ENCODE results near the gene CCNK.

CCNK gene

GRCh38 chr14:99550387-99550992 is 69.3 kb downstream of the CCNK start:
- DNase-seq (ENCODE audit: low read depth in 4 of 4, low spot score in 1 of 4) = no peak

- DNase-seq (ENCODE audit: low read depth in 4 of 4, low spot score in 1 of 4) = no peak
Observed at GRCh38 chr14:99551034-99551922, 70.1 kb downstream of the CCNK start.

- no peak for DNase-seq (ENCODE audit: low read depth in 4 of 4, low spot score in 1 of 4)
Observed at GRCh38 chr14:99552021-99552553, 70.9 kb downstream of the CCNK start.

- DNase-seq (ENCODE audit: low read depth in 4 of 4, low spot score in 1 of 4) = no peak
Observed at GRCh38 chr14:99552572-99553216, 71.5 kb downstream of the CCNK start.

GRCh38 chr14:99554184-99554583 is 73.0 kb downstream of the CCNK start:
- DNase-seq (ENCODE audit: low read depth in 4 of 4, low spot score in 1 of 4) = no peak

GRCh38 chr14:99554757-99555531 is 73.7 kb downstream of the CCNK start:
- DNase-seq (ENCODE audit: low read depth in 4 of 4, low spot score in 1 of 4) = no peak

GRCh38 chr14:99556134-99556791 is 75.1 kb downstream of the CCNK start:
- no peak for DNase-seq (ENCODE audit: low read depth in 4 of 4, low spot score in 1 of 4)

- no peak for DNase-seq (ENCODE audit: low read depth in 4 of 4, low spot score in 1 of 4)
Observed at GRCh38 chr14:99559286-99559990, 78.2 kb downstream of the CCNK start.

- no peak for DNase-seq (ENCODE audit: low read depth in 4 of 4, low spot score in 1 of 4)
Observed at GRCh38 chr14:99560403-99560802, 79.2 kb downstream of the CCNK start.

GRCh38 chr14:99560922-99561683 is 79.9 kb downstream of the CCNK start:
- no peak for DNase-seq (ENCODE audit: low read depth in 4 of 4, low spot score in 1 of 4)

GRCh38 chr14:99561864-99562263 is 80.7 kb downstream of the CCNK start:
- DNase-seq (ENCODE audit: low read depth in 4 of 4, low spot score in 1 of 4) = no peak
